Progenitor cell of endocrine pancreas (in vitro differentiated cells): ENCODE results near the gene RAD51C. TPM values are rescaled to one million over a fixed set of nuclear protein-coding genes. Genes with fewer than 3 reads are reported as not detected.
"Not testable (repeated sequence)": the region's sequence is repeated elsewhere in the genome, so short reads cannot be mapped to it uniquely, and the experiment has no call there.

Source experiments
- DNase-seq: peaks from one replicate; pipeline ENCODE4 v3.0.0; 2021; ENCODE audit warnings: low spot score; ENCODE audit not compliant: unreplicated experiment
- H3K27ac Mint-ChIP-seq: 2 replicates; pipeline ENCODE4 v1.8.0; 2021; ENCODE audit warnings: mild to moderate bottlenecking, moderate library complexity, mixed read lengths
- H3K27me3 Mint-ChIP-seq: 2 replicates; pipeline ENCODE4 v1.8.0; 2021; ENCODE audit warnings: mixed read lengths
- H3K36me3 Mint-ChIP-seq: 2 replicates; pipeline ENCODE4 v1.8.0; 2022; ENCODE audit warnings: mixed read lengths; ENCODE audit not compliant: insufficient read depth
- H3K4me1 Mint-ChIP-seq: 2 replicates; pipeline ENCODE4 v1.8.0; 2021; ENCODE audit warnings: low read depth, mixed read lengths
- H3K4me3 Mint-ChIP-seq: 2 replicates; pipeline ENCODE4 v1.8.0; 2021; ENCODE audit warnings: low read depth, mild to moderate bottlenecking, moderate library complexity, mixed read lengths
- H3K9me3 Mint-ChIP-seq: 2 replicates; pipeline ENCODE4 v1.8.0; 2021; ENCODE audit warnings: low read depth, mixed read lengths
- long read RNA-seq: library from polyadenylated mRNA; unstranded; transcript quantifications from one replicate; pipeline ENCODE4 v2.0.0, GENCODE V29; 2020
- total RNA-seq: library from RNA; stranded (reverse); gene quantifications from 2 replicates; pipeline ENCODE4 v1.2.1, GENCODE V29; 2021
- TF ChIP-seq, protein P1 (sequence below): fragments of 200-600 bp; sonication (generic); IDR thresholded peaks from one replicate; pipeline ENCODE4 v1.5.0; 2021; ENCODE audit warnings: antibody characterized with exemption, mild to moderate bottlenecking; ENCODE audit not compliant: unreplicated experiment

The RAD51C gene
- total RNA-seq, result 32.7 and 33.3 TPM in 2 replicates
- long read RNA-seq, transcript RAD51C-201 (9 exons, 2,591 nt), result major isoform, 15 of 48 reads
- long read RNA-seq, transcript RAD51C-210 (2 exons, 1,609 nt), result minor isoform, 5 of 48 reads
- long read RNA-seq, partial matches to known transcripts, result 2 of 48 reads
- long read RNA-seq, other reads (novel, unspliced or antisense), result 24 of 48 reads

DNA sequence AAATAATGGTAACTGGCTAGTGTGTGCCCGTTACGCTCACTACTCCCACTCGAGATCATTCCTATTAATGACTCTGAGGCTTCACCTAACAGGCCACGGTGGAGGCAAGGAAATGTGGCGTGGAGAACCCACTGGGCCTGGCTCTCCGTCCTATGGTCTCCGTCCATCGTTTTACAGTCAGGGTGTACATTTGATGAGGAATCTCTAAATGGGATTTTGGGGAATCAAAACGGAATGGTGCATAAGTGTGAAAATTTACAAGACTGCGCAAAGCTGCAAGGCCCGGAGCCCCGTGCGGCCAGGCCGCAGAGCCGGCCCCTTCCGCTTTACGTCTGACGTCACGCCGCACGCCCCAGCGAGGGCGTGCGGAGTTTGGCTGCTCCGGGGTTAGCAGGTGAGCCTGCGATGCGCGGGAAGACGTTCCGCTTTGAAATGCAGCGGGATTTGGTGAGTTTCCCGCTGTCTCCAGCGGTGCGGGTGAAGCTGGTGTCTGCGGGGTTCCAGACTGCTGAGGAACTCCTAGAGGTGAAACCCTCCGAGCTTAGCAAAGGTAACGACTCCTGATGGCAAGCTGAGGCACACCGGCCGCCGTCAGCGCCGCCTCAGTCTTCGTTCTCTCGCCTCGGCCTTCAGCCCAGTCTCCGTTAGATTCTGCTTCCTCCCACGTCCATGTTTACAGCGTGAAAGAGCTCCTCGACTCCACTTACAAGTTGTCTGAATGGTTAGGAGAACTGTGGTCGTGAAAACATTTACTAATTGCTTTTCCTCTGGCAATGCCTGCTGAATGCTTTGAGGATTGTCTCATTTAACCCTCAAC lies at the start of gene RAD51C:
Gene RAD51C (plus strand): TSS at position 364 of the 817 bp plus-strand sequence. CDS start 42 bp downstream, at position 406.
- TF ChIP-seq, protein P1, sequence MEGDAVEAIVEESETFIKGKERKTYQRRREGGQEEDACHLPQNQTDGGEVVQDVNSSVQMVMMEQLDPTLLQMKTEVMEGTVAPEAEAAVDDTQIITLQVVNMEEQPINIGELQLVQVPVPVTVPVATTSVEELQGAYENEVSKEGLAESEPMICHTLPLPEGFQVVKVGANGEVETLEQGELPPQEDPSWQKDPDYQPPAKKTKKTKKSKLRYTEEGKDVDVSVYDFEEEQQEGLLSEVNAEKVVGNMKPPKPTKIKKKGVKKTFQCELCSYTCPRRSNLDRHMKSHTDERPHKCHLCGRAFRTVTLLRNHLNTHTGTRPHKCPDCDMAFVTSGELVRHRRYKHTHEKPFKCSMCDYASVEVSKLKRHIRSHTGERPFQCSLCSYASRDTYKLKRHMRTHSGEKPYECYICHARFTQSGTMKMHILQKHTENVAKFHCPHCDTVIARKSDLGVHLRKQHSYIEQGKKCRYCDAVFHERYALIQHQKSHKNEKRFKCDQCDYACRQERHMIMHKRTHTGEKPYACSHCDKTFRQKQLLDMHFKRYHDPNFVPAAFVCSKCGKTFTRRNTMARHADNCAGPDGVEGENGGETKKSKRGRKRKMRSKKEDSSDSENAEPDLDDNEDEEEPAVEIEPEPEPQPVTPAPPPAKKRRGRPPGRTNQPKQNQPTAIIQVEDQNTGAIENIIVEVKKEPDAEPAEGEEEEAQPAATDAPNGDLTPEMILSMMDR, result no peak
- H3K27me3 Mint-ChIP-seq, result no peaks in the 10 kb centered on the region
- H3K4me3 Mint-ChIP-seq, result peak within 1 kb of the TSS; percentile 80
- peak within 1 kb of the TSS; percentile 88 for H3K27ac Mint-ChIP-seq
- DNase-seq, result peak; percentile 51
- H3K4me1 Mint-ChIP-seq, result peaks cover 14% of the 10 kb centered on the region
- H3K9me3 Mint-ChIP-seq, result no peaks in the 10 kb centered on the region
- H3K36me3 Mint-ChIP-seq, result peaks cover 4% of the 10 kb centered on the region

DNA sequence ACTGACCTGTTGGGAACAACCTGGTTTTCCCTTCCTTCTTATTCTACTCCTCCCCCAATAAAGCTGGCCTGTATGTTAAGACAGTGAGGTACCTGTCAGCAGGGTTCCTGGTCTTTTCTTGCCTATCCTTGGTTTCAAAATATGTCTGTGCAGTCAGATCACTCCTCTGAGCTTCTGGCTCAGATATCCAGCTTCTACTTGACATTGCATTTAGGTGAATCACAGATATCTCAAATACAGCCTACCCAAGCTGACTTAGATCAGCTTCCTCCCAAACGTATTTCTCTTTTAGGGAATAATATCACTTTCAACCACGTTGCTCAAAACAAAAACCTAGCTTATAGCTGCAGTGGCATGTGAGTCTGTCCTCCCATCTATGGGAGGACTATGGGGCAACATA lies 49.3 kb upstream of the RAD51C start:
- Mint-ChIP-seq H3K27ac (no peak overlapping the region), H3K27me3 (peaks cover 3% of the 10 kb centered on the region), H3K9me3 (no peaks in the 10 kb centered on the region), H3K36me3 (no peaks in the 10 kb centered on the region), H3K4me1 (no peaks in the 10 kb centered on the region), H3K4me3 (no peak overlapping the region)
- DNase-seq, result no peak
- TF ChIP-seq, protein P1, result no peak

GRCh38 chr17:58648236-58648635 lies 44.2 kb upstream of the RAD51C start:
- Mint-ChIP-seq H3K27me3 (no peaks in the 10 kb centered on the region), H3K4me3 (no peak overlapping the region), H3K27ac (no peak overlapping the region), H3K9me3 (no peaks in the 10 kb centered on the region), H3K36me3 (no peaks in the 10 kb centered on the region), H3K4me1 (no peaks in the 10 kb centered on the region)
- TF ChIP-seq, protein P1, result no peak
- no peak for DNase-seq

GRCh38 chr17:58657962-58658803 lies 34.2 kb upstream of the RAD51C start:
- Mint-ChIP-seq H3K4me3 (peak overlapping the region; percentile 77), H3K27ac (peak overlapping the region; percentile 100)
- not testable (repeated sequence) for H3K4me1 Mint-ChIP-seq, H3K27me3 Mint-ChIP-seq, H3K36me3 Mint-ChIP-seq, DNase-seq, H3K9me3 Mint-ChIP-seq

DNA sequence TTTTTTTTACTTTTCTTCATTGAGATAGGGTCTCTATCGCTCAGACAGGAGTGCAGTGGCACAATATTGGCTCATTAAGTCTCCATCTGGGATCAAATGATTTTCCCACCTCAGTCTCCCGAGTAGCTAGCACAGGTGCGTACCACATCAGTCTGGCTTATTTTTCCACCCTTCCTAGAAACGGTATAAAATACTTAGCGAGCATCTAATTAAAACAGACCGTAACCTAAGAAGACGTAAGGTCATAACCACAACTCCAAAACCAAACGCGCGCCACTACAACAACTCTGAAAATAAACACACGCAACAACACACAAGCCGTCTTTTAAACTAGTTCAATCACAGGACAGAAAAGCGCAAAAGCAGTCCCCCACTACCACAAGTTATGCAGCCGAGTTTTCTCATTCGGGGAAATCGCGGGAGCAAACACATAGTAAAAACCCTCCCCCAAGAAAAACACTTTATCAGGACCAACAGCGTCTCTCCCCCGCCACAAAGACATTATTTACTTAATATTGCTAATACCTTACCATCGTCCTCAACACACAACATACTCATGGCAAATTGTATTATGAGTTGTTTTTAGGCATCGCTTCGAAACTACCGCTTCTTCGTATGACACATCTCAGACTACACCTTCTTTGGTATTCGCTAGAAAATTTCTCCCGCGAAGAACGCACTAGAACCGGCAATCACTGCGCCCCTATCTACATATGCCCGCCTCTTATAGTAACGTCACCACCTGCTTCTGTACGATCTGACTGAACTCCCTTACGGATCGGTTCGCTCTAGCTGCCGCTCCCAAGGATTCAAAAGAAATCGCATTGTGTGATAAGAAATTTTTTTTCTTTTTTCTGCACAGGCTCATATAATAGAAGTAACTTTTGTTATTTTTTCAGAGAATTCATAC lies 33.3 kb upstream of the RAD51C start:
- Mint-ChIP-seq H3K4me1 (peaks cover 10% of the 10 kb centered on the region), H3K9me3 (peaks cover 4% of the 10 kb centered on the region), H3K27me3 (no peaks in the 10 kb centered on the region), H3K36me3 (no peaks in the 10 kb centered on the region), H3K4me3 (peak overlapping the region; percentile 77), H3K27ac (peak overlapping the region; percentile 100)
- TF ChIP-seq, protein P1, result no peak
- DNase-seq, result peak; percentile 56

DNA sequence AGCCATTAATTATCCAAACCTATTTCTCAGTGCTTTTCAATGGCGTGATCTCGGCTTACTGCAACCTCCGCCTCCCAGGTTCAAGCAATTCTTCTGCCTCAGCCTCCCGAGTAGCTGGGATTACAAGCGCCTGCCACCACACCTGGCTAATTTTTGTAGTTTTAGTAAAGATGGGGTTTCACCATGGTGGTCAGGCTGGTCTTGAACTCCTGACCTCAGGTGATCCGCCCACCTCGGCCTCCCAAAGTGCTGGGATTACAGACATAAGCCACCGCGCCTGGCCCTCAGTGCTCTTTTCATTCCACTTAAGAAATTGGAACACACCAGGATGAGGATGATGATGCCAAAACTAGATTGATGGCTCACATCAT lies 32.7 kb upstream of the RAD51C start:
- not testable (repeated sequence) for DNase-seq, H3K27me3 Mint-ChIP-seq, H3K36me3 Mint-ChIP-seq, H3K4me1 Mint-ChIP-seq, H3K9me3 Mint-ChIP-seq
- Mint-ChIP-seq H3K4me3 (peak overlapping the region; percentile 77), H3K27ac (peak overlapping the region; percentile 100)
